Neural cell (in vitro differentiated cells): ENCODE measurements around the gene USP7.

Experiments used
- EZH2 ChIP-seq: fragments of 200-600, 300-800 bp; shearing (Covaris generic), sonication (generic); IDR thresholded peaks from 2 replicates; pipeline ENCODE4 v1.6.1; 2014; ENCODE audit warnings: antibody characterized with exemption, low read length, borderline replicate concordance, mild to moderate bottlenecking; ENCODE audit not compliant: insufficient read depth, poor library complexity, severe bottlenecking
- MXI1 ChIP-seq: fragments of 450-650 bp; conservative IDR thresholded peaks from 2 replicates; pipeline ENCODE4 v1.6.1; 2014; ENCODE audit warnings: antibody characterized with exemption, mild to moderate bottlenecking; ENCODE audit not compliant: poor library complexity, severe bottlenecking
- POLR2AphosphoS5 ChIP-seq: IDR thresholded peaks from 2 replicates; pipeline ENCODE4 v1.6.1; 2012
- RAD21 ChIP-seq: fragments of 450-650 bp; conservative IDR thresholded peaks from 2 replicates; pipeline ENCODE4 v1.6.1; 2014; ENCODE audit warnings: antibody characterized with exemption, mild to moderate bottlenecking, moderate library complexity
- TAF1 ChIP-seq: IDR thresholded peaks from 2 replicates; pipeline ENCODE4 v1.6.1; 2012; ENCODE audit warnings: low read depth
- TF ChIP-seq, protein P1 (sequence below): fragments of 450-650 bp; IDR thresholded peaks from 2 replicates; pipeline ENCODE4 v1.5.1; 2014; ENCODE audit warnings: antibody characterized with exemption, mild to moderate bottlenecking, moderate library complexity; ENCODE audit not compliant: poor library complexity, severe bottlenecking
- TF ChIP-seq, protein P2 (sequence below): IDR thresholded peaks from 2 replicates; pipeline ENCODE4 v1.6.1; 2012; ENCODE audit warnings: borderline replicate concordance

DNA sequence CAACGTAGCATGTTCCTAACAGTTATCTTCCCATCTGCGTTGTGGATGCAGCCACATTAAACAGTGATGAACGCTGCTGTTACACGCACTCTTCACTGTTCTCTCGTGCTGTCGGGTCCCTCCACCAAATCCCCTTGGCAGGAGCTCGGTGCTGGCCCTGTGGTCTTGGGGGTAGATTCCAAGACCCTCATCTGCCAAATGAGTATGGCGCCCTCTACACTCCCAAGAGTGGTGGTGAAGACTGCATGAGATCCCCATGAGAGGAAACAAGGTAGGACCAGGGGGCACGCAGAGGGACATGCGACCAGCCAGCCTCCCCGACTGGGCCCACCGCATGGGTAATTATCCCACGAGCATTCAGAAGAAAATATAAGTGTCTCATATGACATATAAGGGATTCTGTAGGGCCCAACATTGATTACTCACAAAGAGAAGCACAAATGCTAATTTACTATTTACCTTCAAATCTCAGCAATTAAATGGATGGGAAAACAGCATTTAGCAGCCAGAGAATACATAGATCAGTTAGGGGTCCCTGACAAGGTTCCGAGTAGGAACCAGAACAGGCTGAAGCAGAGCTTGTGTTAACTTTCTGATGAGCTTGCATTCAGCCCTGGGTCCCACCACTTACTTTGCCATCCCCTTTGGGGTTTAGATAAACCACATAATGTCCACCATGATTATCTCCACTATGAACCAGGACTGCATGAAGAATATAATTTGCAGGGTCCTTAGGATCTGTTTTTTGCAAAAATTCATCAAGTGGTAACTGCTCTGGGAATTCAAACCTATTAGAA lies 57.7 kb downstream of the USP7 start:
- TF ChIP-seq POLR2AphosphoS5 = no peak
- TF ChIP-seq, protein P1, sequence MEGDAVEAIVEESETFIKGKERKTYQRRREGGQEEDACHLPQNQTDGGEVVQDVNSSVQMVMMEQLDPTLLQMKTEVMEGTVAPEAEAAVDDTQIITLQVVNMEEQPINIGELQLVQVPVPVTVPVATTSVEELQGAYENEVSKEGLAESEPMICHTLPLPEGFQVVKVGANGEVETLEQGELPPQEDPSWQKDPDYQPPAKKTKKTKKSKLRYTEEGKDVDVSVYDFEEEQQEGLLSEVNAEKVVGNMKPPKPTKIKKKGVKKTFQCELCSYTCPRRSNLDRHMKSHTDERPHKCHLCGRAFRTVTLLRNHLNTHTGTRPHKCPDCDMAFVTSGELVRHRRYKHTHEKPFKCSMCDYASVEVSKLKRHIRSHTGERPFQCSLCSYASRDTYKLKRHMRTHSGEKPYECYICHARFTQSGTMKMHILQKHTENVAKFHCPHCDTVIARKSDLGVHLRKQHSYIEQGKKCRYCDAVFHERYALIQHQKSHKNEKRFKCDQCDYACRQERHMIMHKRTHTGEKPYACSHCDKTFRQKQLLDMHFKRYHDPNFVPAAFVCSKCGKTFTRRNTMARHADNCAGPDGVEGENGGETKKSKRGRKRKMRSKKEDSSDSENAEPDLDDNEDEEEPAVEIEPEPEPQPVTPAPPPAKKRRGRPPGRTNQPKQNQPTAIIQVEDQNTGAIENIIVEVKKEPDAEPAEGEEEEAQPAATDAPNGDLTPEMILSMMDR = no peak
- TF ChIP-seq RAD21 = no peak
- TF ChIP-seq, protein P2, sequence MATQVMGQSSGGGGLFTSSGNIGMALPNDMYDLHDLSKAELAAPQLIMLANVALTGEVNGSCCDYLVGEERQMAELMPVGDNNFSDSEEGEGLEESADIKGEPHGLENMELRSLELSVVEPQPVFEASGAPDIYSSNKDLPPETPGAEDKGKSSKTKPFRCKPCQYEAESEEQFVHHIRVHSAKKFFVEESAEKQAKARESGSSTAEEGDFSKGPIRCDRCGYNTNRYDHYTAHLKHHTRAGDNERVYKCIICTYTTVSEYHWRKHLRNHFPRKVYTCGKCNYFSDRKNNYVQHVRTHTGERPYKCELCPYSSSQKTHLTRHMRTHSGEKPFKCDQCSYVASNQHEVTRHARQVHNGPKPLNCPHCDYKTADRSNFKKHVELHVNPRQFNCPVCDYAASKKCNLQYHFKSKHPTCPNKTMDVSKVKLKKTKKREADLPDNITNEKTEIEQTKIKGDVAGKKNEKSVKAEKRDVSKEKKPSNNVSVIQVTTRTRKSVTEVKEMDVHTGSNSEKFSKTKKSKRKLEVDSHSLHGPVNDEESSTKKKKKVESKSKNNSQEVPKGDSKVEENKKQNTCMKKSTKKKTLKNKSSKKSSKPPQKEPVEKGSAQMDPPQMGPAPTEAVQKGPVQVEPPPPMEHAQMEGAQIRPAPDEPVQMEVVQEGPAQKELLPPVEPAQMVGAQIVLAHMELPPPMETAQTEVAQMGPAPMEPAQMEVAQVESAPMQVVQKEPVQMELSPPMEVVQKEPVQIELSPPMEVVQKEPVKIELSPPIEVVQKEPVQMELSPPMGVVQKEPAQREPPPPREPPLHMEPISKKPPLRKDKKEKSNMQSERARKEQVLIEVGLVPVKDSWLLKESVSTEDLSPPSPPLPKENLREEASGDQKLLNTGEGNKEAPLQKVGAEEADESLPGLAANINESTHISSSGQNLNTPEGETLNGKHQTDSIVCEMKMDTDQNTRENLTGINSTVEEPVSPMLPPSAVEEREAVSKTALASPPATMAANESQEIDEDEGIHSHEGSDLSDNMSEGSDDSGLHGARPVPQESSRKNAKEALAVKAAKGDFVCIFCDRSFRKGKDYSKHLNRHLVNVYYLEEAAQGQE = no peak
- TF ChIP-seq MXI1 = no peak
- no peak for TF ChIP-seq TAF1
- TF ChIP-seq EZH2 = no peak
